Gastroesophageal sphincter (tissue), 3 donors: Measurements from ENCODE around the gene RPTOR.

ENCODE experiments used
- POLR2AphosphoS5 ChIP-seq: sonication (generic); formaldehyde crosslinking; IDR thresholded peaks from one replicate; pipeline ENCODE4 v1.6.1; 2017; ENCODE audit warnings: antibody characterized with exemption
- TF ChIP-seq, protein P1 (sequence below), 4 experiments: fragments of 200-600 bp in 2 of 4; fragments of 450-650 bp in 2 of 4; sonication (generic) in 1 of 4; IDR thresholded peaks; one replicate each; pipeline ENCODE4 v1.5.1; 2017 to 2019; ENCODE audit warnings: antibody characterized with exemption in 4 of 4, mild to moderate bottlenecking in 2 of 4, moderate library complexity in 2 of 4

DNA sequence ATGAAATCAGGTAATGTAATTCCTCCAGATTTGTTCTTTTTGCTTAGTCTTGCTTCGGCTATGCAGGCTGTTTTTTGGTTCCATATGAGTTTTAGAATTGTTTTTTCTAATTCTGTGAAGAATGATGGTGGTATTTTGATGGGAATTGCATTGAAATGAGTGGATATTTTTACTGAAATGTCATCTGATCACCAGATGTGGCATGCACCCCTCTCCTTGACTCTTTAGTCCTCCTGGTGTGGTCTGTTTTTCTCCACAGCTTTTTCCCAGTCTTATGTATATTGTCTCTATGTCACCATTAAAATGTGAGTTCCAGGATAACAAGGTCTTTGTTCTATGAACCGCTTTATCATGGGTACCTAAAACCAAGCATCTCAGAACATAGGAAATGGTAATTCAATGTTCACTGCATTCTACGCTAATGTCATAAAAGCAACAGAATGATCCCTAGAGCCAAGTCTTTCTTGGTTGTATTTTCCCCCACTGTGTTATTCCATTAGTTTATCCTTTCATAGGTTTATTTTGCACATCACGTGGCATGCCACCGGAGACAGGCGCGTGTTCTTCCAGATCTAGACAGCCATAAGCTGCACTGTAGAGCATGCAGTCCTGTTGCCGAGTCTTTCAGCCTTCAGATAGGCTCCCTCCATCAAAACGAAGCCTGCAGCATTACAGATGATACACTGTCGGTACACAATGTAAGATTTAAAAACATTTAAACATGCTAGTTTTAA is 172.5 kb downstream of the RPTOR start:
- no peak for TF ChIP-seq POLR2AphosphoS5
- TF ChIP-seq, protein P1, sequence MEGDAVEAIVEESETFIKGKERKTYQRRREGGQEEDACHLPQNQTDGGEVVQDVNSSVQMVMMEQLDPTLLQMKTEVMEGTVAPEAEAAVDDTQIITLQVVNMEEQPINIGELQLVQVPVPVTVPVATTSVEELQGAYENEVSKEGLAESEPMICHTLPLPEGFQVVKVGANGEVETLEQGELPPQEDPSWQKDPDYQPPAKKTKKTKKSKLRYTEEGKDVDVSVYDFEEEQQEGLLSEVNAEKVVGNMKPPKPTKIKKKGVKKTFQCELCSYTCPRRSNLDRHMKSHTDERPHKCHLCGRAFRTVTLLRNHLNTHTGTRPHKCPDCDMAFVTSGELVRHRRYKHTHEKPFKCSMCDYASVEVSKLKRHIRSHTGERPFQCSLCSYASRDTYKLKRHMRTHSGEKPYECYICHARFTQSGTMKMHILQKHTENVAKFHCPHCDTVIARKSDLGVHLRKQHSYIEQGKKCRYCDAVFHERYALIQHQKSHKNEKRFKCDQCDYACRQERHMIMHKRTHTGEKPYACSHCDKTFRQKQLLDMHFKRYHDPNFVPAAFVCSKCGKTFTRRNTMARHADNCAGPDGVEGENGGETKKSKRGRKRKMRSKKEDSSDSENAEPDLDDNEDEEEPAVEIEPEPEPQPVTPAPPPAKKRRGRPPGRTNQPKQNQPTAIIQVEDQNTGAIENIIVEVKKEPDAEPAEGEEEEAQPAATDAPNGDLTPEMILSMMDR (IDR thresholded peaks at IDR 0.05), result no peak
